Hepatocyte (in vitro differentiated cells): ENCODE data around the gene SHF.
"Not testable (repeated sequence)": the region's sequence is repeated elsewhere in the genome, so short reads cannot be mapped to it uniquely, and the experiment has no call there.

Source experiments
- EZH2 ChIP-seq: fragments of 200-600 bp; sonication (generic); IDR thresholded peaks from 2 replicates; pipeline ENCODE4 v1.6.1; 2016; ENCODE audit warnings: antibody characterized with exemption, mild to moderate bottlenecking, borderline replicate concordance
- EZH2phosphoT487 ChIP-seq: fragments of 200-600 bp; sonication (generic); IDR thresholded peaks from one replicate; pipeline ENCODE4 v1.6.1; 2018; ENCODE audit warnings: antibody characterized with exemption, mild to moderate bottlenecking, low read depth, moderate library complexity; ENCODE audit not compliant: unreplicated experiment, severe bottlenecking
- TF ChIP-seq, protein P1 (sequence below): fragments of 200-600 bp; sonication (generic); IDR thresholded peaks from 2 replicates; pipeline ENCODE4 v1.5.1; 2016; ENCODE audit warnings: antibody characterized with exemption, mild to moderate bottlenecking; ENCODE audit not compliant: poor library complexity

DNA sequence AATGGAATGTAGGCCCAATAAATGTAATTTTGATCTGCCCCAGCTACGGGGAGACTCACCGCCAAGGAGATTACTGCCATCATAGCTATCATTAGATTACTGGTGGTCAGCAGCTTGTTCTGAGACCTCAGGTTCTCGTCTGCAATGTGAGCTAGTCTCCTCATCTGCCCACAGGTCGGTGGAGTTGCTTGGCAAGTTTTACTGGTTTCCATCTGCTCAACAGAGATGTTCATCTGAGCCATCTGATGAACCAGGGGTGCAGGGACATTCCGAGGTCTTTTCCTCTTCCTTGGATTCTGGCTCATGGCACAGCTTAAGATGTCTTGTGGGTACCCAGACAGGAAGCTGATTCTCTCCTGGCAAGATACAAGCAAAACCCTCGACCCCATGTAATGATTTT is 49.0 kb upstream of the SHF start:
- TF ChIP-seq, protein P1, sequence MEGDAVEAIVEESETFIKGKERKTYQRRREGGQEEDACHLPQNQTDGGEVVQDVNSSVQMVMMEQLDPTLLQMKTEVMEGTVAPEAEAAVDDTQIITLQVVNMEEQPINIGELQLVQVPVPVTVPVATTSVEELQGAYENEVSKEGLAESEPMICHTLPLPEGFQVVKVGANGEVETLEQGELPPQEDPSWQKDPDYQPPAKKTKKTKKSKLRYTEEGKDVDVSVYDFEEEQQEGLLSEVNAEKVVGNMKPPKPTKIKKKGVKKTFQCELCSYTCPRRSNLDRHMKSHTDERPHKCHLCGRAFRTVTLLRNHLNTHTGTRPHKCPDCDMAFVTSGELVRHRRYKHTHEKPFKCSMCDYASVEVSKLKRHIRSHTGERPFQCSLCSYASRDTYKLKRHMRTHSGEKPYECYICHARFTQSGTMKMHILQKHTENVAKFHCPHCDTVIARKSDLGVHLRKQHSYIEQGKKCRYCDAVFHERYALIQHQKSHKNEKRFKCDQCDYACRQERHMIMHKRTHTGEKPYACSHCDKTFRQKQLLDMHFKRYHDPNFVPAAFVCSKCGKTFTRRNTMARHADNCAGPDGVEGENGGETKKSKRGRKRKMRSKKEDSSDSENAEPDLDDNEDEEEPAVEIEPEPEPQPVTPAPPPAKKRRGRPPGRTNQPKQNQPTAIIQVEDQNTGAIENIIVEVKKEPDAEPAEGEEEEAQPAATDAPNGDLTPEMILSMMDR: not testable (repeated sequence)
- TF ChIP-seq EZH2, EZH2phosphoT487: not testable (repeated sequence)
